HFFc6 (cell line): Measurements from ENCODE around the gene DENND1A. TPM values are rescaled to one million over a fixed set of nuclear protein-coding genes. Genes with fewer than 3 reads are reported as not detected.
"Not testable (repeated sequence)": the region's sequence is repeated elsewhere in the genome, so short reads cannot be mapped to it uniquely, and the experiment has no call there.

ENCODE experiments used
- DNase-seq: peaks from one replicate; pipeline ENCODE4 v3.0.0-alpha.2; 2018
- H3K27ac Mint-ChIP-seq: 2 replicates; pipeline ENCODE4 v1.8.0; 2020; ENCODE audit warnings: mild to moderate bottlenecking, mixed read lengths
- H3K27me3 Mint-ChIP-seq: 2 replicates; pipeline ENCODE4 v1.8.0; 2021; ENCODE audit warnings: mild to moderate bottlenecking, moderate library complexity, mixed read lengths; ENCODE audit not compliant: insufficient read depth
- H3K36me3 Mint-ChIP-seq: 2 replicates; pipeline ENCODE4 v1.8.0; 2021; ENCODE audit warnings: low read depth, mixed read lengths
- H3K4me1 Mint-ChIP-seq: 2 replicates; pipeline ENCODE4 v1.8.0; 2020; ENCODE audit warnings: low read depth, mixed read lengths
- H3K4me3 Mint-ChIP-seq: 2 replicates; pipeline ENCODE4 v1.8.0; 2020; ENCODE audit warnings: mild to moderate bottlenecking, moderate library complexity, mixed read lengths
- H3K9me3 Mint-ChIP-seq: 2 replicates; pipeline ENCODE4 v1.8.0; 2020; ENCODE audit warnings: mild to moderate bottlenecking, mixed read lengths
- CTCF ChIP-seq: fragments of 200-600 bp; sonication (generic); IDR thresholded peaks from 2 replicates; pipeline ENCODE4 v1.5.0; 2021; ENCODE audit warnings: antibody characterized with exemption, mild to moderate bottlenecking
- total RNA-seq, 6 experiments: library from RNA; stranded (reverse); fragmentation: NEBNext Ultra II Directional; extraction: Animal tissue kit (Norgen Biotek cat#: 25700); gene quantifications; 2 replicates in 1 of 6; 3 replicates in 5 of 6; pipeline ENCODE4 v1.2.3, GENCODE V29; 2021

DENND1A gene
- total RNA-seq, 6 experiments from 2014 or later = 25.4 to 38.3 (median 30.3) TPM

- peaks cover 19% of the 10 kb centered on the region for H3K4me1 Mint-ChIP-seq
- H3K36me3 Mint-ChIP-seq = peaks cover 8% of the 10 kb centered on the region; the same call in 1 of the 2 replicates
- TF ChIP-seq CTCF = no peak
- no peak for DNase-seq
- no peak overlapping the region for H3K4me3 Mint-ChIP-seq
- peaks cover 2% of the 10 kb centered on the region; the same call in 1 of the 2 replicates for H3K27me3 Mint-ChIP-seq
- no peaks in the 10 kb centered on the region for H3K9me3 Mint-ChIP-seq
- H3K27ac Mint-ChIP-seq = no peak overlapping the region
Observed at GRCh38 chr9:123640792-123641222, 289.1 kb downstream of the DENND1A start.

- Mint-ChIP-seq H3K27ac (no peak overlapping the region), H3K27me3 (peaks cover 2% of the 10 kb centered on the region; the same call in 1 of the 2 replicates), H3K4me1 (peaks cover 19% of the 10 kb centered on the region), H3K9me3 (no peaks in the 10 kb centered on the region), H3K36me3 (peaks cover 8% of the 10 kb centered on the region; the same call in 1 of the 2 replicates), H3K4me3 (no peak overlapping the region)
- TF ChIP-seq CTCF = no peak
- DNase-seq = no peak
Observed at GRCh38 chr9:123639743-123640142, 290.2 kb downstream of the DENND1A start.

GRCh38 chr9:123637945-123638634, 291.8 kb downstream of the DENND1A start:
- no peaks in the 10 kb centered on the region; the same call in 1 of the 2 replicates for H3K36me3 Mint-ChIP-seq
- no peaks in the 10 kb centered on the region for H3K9me3 Mint-ChIP-seq
- no peak for TF ChIP-seq CTCF
- H3K4me3 Mint-ChIP-seq = peak overlapping the region; percentile 83
- peaks cover 2% of the 10 kb centered on the region; the same call in 1 of the 2 replicates for H3K27me3 Mint-ChIP-seq
- peaks cover 10% of the 10 kb centered on the region for H3K4me1 Mint-ChIP-seq
- H3K27ac Mint-ChIP-seq = peak overlapping the region; percentile 57; the same call in 1 of the 2 replicates
- no peak for DNase-seq

GRCh38 chr9:123637606-123637944, 292.4 kb downstream of the DENND1A start:
- DNase-seq = no peak
- Mint-ChIP-seq H3K27me3 (0 out of 2 replicates have a peak, but pooled peaks cover 2% of the 10 kb centered on the region), H3K4me3 (peak overlapping the region; percentile 83), H3K36me3 (no peaks in the 10 kb centered on the region), H3K9me3 (no peaks in the 10 kb centered on the region), H3K27ac (peak overlapping the region; percentile 57; the same call in 1 of the 2 replicates), H3K4me1 (peaks cover 10% of the 10 kb centered on the region)
- TF ChIP-seq CTCF = no peak

GRCh38 chr9:123636805-123637204, 293.1 kb downstream of the DENND1A start:
- DNase-seq, H3K9me3 Mint-ChIP-seq, H3K36me3 Mint-ChIP-seq, H3K4me3 Mint-ChIP-seq, H3K27me3 Mint-ChIP-seq, H3K27ac Mint-ChIP-seq: not testable (repeated sequence)
- H3K4me1 Mint-ChIP-seq = peaks cover 10% of the 10 kb centered on the region

- DNase-seq = no peak
- Mint-ChIP-seq H3K4me3 (no peak overlapping the region), H3K27me3 (0 out of 2 replicates have a peak, but pooled peaks cover 2% of the 10 kb centered on the region), H3K27ac (no peak overlapping the region), H3K36me3 (peaks cover 13% of the 10 kb centered on the region; the same call in 1 of the 2 replicates), H3K4me1 (no peaks in the 10 kb centered on the region; the same call in 1 of the 2 replicates), H3K9me3 (no peaks in the 10 kb centered on the region)
- no peak for TF ChIP-seq CTCF
Observed at GRCh38 chr9:123631862-123632261, 298.1 kb downstream of the DENND1A start.
